Esophagus squamous epithelium (tissue), 5 donors: Measurements from ENCODE around the gene POLL. TPM values are rescaled to one million over a fixed set of nuclear protein-coding genes. Genes with fewer than 3 reads are reported as not detected.

Experiments used
- DNase-seq: peaks from one replicate; lab custom pipeline; 2025; lab: John Stamatoyannopoulos, UW
- H3K27ac ChIP-seq, 4 donors: fragments of 200-600 bp; sonication (generic); one replicate each; pipeline ENCODE4 v1.5.1; 2016 to 2019; ENCODE audit warnings: mild to moderate bottlenecking in 1 of 4
- H3K27me3 ChIP-seq, 4 donors: fragments of 200-600 bp; sonication (generic); 1 replicate in 3 of 4; 2 replicates in 1 of 4; pipeline versions ENCODE4 v1.5.1 to v1.6.0; 2017 to 2021; ENCODE audit warnings: antibody characterized with exemption in 1 of 4
- H3K36me3 ChIP-seq, 3 donors: fragments of 200-600 bp; sonication (generic); one replicate each; pipeline ENCODE4 v1.5.1; 2016 to 2019
- H3K4me1 ChIP-seq, 3 donors: fragments of 200-600 bp; sonication (generic); one replicate each; pipeline ENCODE4 v1.5.1; 2017 to 2019
- H3K4me3 ChIP-seq, 4 donors: fragments of 200-600 bp; sonication (generic); 1 replicate in 3 of 4; 2 replicates in 1 of 4; pipeline ENCODE4 v1.5.1; 2016 to 2019; ENCODE audit warnings: mild to moderate bottlenecking in 2 of 4, moderate library complexity in 1 of 4
- H3K9me3 ChIP-seq, 3 donors: fragments of 200-600 bp; sonication (generic); one replicate each; pipeline ENCODE4 v1.5.1; 2016 to 2019
- POLR2A ChIP-seq, 4 donors: fragments of 450-650 bp; IDR thresholded peaks; one replicate each; pipeline ENCODE4 v1.6.1; 2017; ENCODE audit warnings: antibody characterized with exemption in 4 of 4, mild to moderate bottlenecking in 4 of 4, moderate library complexity in 3 of 4
- WGBS, 2 donors: methylation state at CpG; one replicate each; pipeline ENCODE4 v1.1.5; 2018; 5-methylcytosine and 5-hydroxymethylcytosine counted together
- intact Hi-C: fragments of 100-400 bp; cut with DNase I; formaldehyde crosslinking; loops from one replicate; pipeline ENCODE4 v1.15.0; 2022
- total RNA-seq, 4 donors: library from RNA; depleted of rRNA; stranded (reverse); fragments of >200 nt; gene quantifications; one replicate each; pipeline ENCODE4 v1.1.0, GENCODE V29; 2016
- TF ChIP-seq, protein P1 (sequence below), 6 experiments: fragments of 450-650 bp in 4 of 6; fragments of 200-600 bp in 2 of 6; sonication (generic) in 2 of 6; IDR thresholded peaks; one replicate each; pipeline ENCODE4 v1.5.1; 2016 to 2019; ENCODE audit warnings: antibody characterized with exemption in 6 of 6, mild to moderate bottlenecking in 4 of 6, moderate library complexity in 4 of 6
- donor health status: DM: yes; HTN: yes; CAD: no.

The POLL gene
- total RNA-seq, 4 donors from 2014 or later = 10.5 to 23.7 (median 15.0) TPM

DNA sequence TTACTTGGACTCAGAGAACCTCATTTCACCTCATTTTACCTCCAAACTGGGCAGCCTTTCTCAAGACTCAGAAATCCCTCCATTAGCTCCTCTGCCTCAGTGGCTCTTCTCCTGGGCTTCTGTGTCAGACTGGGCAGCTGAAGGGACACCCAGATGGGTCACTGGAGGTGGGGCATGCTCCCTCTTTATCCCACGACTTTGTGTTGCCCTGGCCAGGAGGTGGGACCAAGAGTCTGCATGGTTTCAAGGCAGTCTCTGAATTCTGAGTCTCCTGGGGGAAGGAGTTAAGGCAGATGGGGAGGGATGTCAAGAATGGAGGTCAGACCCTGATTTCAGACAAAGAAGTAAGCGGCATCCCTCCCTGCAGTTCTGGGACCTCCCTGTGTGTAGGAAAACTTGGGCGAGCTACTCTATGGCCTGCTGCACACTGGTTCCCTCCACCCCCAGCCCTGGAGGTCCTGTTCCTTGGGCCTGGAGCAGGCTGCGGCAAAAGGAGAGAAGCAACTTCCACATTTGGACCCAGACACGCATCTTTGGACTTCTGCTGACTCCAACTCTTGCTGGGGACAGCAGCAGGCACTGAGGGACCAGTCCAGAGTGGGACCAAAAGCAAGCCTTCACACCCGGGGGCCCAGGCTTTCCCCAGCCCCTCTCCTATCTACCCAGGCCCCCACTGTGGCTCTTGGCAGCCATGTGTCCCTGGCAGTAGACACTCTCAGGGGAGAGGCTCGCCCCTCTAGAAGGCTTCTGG, 10.8 kb downstream of the POLL start:
- Histone ChIP-seq H3K36me3 (peaks cover 0 to 57% (median 12%) of the 10 kb centered on the region in 3 donors), H3K4me3 (no peak overlapping the region), H3K27ac (no peak overlapping the region), H3K9me3 (peaks cover 0 to 12% (median 7%) of the 10 kb centered on the region in 3 donors), H3K4me1 (no peaks in the 10 kb centered on the region), H3K27me3 (no peaks in the 10 kb centered on the region)
- no peak for DNase-seq
- intact Hi-C loops = loop anchor here (10.0 kb wide), 1 partner anchor 282 kb away; no protein-coding TSS in a partner anchor
- TF ChIP-seq, protein P1, sequence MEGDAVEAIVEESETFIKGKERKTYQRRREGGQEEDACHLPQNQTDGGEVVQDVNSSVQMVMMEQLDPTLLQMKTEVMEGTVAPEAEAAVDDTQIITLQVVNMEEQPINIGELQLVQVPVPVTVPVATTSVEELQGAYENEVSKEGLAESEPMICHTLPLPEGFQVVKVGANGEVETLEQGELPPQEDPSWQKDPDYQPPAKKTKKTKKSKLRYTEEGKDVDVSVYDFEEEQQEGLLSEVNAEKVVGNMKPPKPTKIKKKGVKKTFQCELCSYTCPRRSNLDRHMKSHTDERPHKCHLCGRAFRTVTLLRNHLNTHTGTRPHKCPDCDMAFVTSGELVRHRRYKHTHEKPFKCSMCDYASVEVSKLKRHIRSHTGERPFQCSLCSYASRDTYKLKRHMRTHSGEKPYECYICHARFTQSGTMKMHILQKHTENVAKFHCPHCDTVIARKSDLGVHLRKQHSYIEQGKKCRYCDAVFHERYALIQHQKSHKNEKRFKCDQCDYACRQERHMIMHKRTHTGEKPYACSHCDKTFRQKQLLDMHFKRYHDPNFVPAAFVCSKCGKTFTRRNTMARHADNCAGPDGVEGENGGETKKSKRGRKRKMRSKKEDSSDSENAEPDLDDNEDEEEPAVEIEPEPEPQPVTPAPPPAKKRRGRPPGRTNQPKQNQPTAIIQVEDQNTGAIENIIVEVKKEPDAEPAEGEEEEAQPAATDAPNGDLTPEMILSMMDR (IDR thresholded peaks at IDR 0.05) = no peak
- TF ChIP-seq POLR2A (IDR thresholded peaks at IDR 0.05) = no peak
- 93 to 96% methylated on average over 2 to 5 of the region's 7 CpGs for WGBS, 2 donors

DNA sequence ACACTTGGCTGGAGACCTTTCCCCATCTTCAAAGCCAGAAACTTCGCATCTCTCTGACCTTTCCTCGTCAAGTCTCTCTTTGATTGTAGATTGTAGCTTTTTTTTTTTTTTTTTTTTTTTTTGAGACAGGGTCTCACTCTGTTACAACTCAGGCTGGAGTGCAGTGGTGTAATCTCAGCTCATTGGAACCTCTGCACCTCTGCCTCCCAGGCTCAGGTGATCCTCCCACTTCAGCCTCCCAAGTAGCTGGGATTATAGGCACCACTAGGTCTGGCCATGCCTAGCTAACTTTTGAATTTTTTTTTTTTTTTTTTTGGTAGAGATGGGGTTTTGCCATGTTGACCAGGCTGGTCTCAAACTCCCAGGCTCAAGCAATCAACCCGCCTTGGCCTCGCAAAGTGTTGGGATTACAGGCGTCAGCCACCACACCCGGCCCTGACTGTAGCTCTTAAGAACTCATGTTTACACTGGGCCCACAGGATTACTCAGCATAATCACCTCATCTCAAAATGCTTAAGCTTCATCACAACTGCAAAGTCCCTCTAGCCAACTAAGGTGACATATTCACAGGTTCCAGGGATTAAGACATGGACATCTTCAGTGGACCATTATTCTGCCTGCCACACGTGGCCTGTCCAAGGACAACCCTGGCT, 11.7 kb downstream of the POLL start:
- WGBS, 2 donors = 83 to 88% methylated on average over 6 of the region's 7 CpGs
- Histone ChIP-seq H3K27ac (no peak overlapping the region), H3K4me1 (no peaks in the 10 kb centered on the region), H3K4me3 (no peak overlapping the region), H3K36me3 (peaks cover 0 to 47% (median 12%) of the 10 kb centered on the region in 3 donors), H3K9me3 (peaks cover 0 to 12% (median 7%) of the 10 kb centered on the region in 3 donors), H3K27me3 (peaks cover 0 to 1% (median 0%) of the 10 kb centered on the region in 4 donors)
- no peak for DNase-seq
- intact Hi-C loops = loop anchor here (10.0 kb wide), 1 partner anchor 282 kb away; no protein-coding TSS in a partner anchor
- TF ChIP-seq, protein P1 (IDR thresholded peaks at IDR 0.05) = no peak
- TF ChIP-seq POLR2A (IDR thresholded peaks at IDR 0.05) = no peak

DNA sequence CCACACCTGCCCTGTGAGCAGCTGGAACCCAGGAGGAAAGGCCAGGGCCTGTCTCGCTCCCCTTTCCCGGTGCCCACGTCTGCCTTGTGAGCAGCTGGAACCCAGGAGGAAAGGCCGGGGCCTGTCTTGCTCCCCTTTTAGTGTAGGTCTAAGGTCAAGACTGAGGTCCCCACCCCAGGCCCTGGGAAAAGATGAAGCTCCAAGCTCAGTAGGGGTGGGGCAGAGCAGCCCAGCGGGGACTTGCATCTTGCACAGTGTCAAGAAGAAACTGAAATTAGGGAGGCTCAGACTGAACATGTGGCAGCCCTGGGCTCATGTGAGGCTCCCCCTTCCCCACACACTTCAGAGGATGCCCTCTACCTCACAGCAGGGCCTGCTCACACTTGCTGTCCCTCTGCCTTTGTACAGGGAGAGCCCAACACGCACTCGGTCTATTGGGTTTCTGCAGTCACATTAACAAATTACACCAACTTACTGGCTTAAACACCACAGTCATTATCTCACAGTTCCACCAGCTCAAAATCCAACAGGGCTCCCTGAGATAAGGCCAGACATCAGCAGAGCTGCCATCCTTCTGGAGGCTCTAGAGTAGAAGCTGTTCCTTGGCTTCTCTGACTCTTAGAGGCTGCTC, 12.4 kb downstream of the POLL start:
- Histone ChIP-seq H3K36me3 (peaks cover 0 to 41% (median 12%) of the 10 kb centered on the region in 3 donors), H3K9me3 (peaks cover 0 to 12% (median 7%) of the 10 kb centered on the region in 3 donors), H3K4me1 (peaks cover 4 to 5% (median 5%) of the 10 kb centered on the region in 3 donors), H3K27me3 (peaks cover 0 to 8% (median 0%) of the 10 kb centered on the region in 4 donors), H3K4me3 (no peak overlapping the region), H3K27ac (no peak overlapping the region)
- TF ChIP-seq, protein P1 (IDR thresholded peaks at IDR 0.05) = no peak
- TF ChIP-seq POLR2A (IDR thresholded peaks at IDR 0.05) = no peak
- DNase-seq = no peak
- 78 to 79% methylated on average over 4 to 7 of the region's 7 CpGs for WGBS, 2 donors
- intact Hi-C loops = loop anchor here (10.0 kb wide), 1 partner anchor 281 kb away; no protein-coding TSS in a partner anchor

DNA sequence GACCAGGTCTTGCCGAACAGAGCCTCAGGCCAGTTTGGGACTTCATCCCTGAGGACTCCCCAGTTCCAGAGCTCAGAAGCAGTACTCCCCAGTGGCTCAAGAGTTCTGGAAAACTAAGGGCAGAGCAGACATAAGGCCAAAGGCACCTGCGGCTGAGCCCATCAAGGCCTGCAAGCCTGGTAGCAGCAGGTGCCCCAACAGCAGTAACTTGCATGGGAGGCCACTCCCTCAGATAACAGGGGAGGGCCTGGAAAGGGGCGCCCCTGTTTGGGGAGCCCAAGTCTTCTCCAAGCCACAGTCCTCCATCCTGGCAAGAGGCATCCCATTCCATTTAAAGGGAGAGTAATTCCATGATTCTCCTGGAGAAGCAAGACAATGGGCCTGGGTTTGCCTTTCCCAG, 13.0 kb downstream of the POLL start:
- Histone ChIP-seq H3K27me3 (peaks cover 0 to 14% (median 0%) of the 10 kb centered on the region in 4 donors), H3K27ac (no peak overlapping the region), H3K4me1 (peaks cover 8 to 10% (median 10%) of the 10 kb centered on the region in 3 donors), H3K4me3 (no peak overlapping the region), H3K9me3 (peaks cover 0 to 12% (median 7%) of the 10 kb centered on the region in 3 donors), H3K36me3 (peaks cover 0 to 34% (median 9%) of the 10 kb centered on the region in 3 donors)
- intact Hi-C loops = loop anchor here (10.0 kb wide), 1 partner anchor 280 kb away; no protein-coding TSS in a partner anchor
- TF ChIP-seq POLR2A (IDR thresholded peaks at IDR 0.05) = no peak
- TF ChIP-seq, protein P1 (IDR thresholded peaks at IDR 0.05) = no peak
- 83 to 90% methylated on average over 2 of the region's 3 CpGs for WGBS, 2 donors
- DNase-seq = no peak
